Smooth muscle cell (in vitro differentiated cells): ENCODE data around the gene ECI1. TPM values are rescaled to one million over a fixed set of nuclear protein-coding genes. Genes with fewer than 3 reads are reported as not detected.

Source experiments
- DNase-seq: peaks from one replicate; lab custom pipeline; 2025; ENCODE audit not compliant: unreplicated experiment; lab: John Stamatoyannopoulos, UW
- H2AFZ ChIP-seq: fragments of 200-600 bp; sonication (generic); 2 replicates; pipeline ENCODE4 v1.6.0; 2016; ENCODE audit warnings: antibody characterized with exemption, low read depth, mild to moderate bottlenecking
- H3F3A ChIP-seq: fragments of 200-600 bp; sonication (generic); 2 replicates; pipeline ENCODE4 v1.6.0; 2017; ENCODE audit warnings: antibody characterized with exemption, low read depth
- H3K27ac ChIP-seq: fragments of 200-600 bp; sonication (generic); 2 replicates; pipeline ENCODE4 v1.5.1; 2016; ENCODE audit warnings: low read depth, mild to moderate bottlenecking
- H3K27me3 ChIP-seq: fragments of 200-600 bp; sonication (generic); 2 replicates; pipeline ENCODE4 v1.6.1; 2016; ENCODE audit warnings: low read depth, mild to moderate bottlenecking
- H3K36me3 ChIP-seq: fragments of 200-600 bp; sonication (generic); 2 replicates; pipeline ENCODE4 v1.5.1; 2016; ENCODE audit warnings: low read depth
- H3K4me1 ChIP-seq: fragments of 200-600 bp; sonication (generic); 2 replicates; pipeline ENCODE4 v1.5.1; 2016; ENCODE audit warnings: low read depth
- H3K4me2 ChIP-seq: fragments of 200-600 bp; sonication (generic); 2 replicates; pipeline ENCODE4 v1.6.0; 2016; ENCODE audit warnings: mild to moderate bottlenecking
- H3K4me3 ChIP-seq: fragments of 200-600 bp; sonication (generic); 2 replicates; pipeline ENCODE4 v1.5.1; 2016; ENCODE audit warnings: mild to moderate bottlenecking
- H3K79me2 ChIP-seq: fragments of 200-600 bp; sonication (generic); 2 replicates; pipeline ENCODE4 v1.6.0; 2016; ENCODE audit warnings: low read depth, mild to moderate bottlenecking
- H3K9ac ChIP-seq: fragments of 200-600 bp; sonication (generic); 2 replicates; pipeline ENCODE4 v1.6.0; 2016; ENCODE audit warnings: low read depth
- H3K9me3 ChIP-seq: fragments of 200-600 bp; sonication (generic); replicated peaks from 2 replicates; pipeline ENCODE4 v1.5.1; 2016; ENCODE audit warnings: low read depth
- H4K20me1 ChIP-seq: fragments of 200-600 bp; sonication (generic); 2 replicates; pipeline ENCODE4 v1.6.0; 2016; ENCODE audit warnings: low read depth
- CTCF ChIP-seq: fragments of 200-600 bp; sonication (generic); IDR thresholded peaks from 2 replicates; pipeline ENCODE4 v1.5.1; 2017; ENCODE audit warnings: borderline replicate concordance, mild to moderate bottlenecking, antibody characterized with exemption; ENCODE audit not compliant: insufficient read depth, poor library complexity, severe bottlenecking
- WGBS: methylation state at CpG from one replicate; pipeline ENCODE4 v1.1.7; 2016; ENCODE audit warnings: low lambda C conversion rate; 5-methylcytosine and 5-hydroxymethylcytosine counted together
- polyA plus RNA-seq: library from polyadenylated mRNA; unstranded; fragments of >200 nt; fragmentation: Nextera tagmentation; extraction: Ambion mirVana; gene quantifications from 2 replicates; pipeline ENCODE4 v1.2.1, GENCODE V29; 2016
- total RNA-seq: library from RNA; depleted of rRNA; stranded (reverse); fragments of >200 nt; gene quantifications from 2 replicates; pipeline ENCODE4 v1.2.3, GENCODE V29; 2014

The ECI1 gene
- total and polyA plus RNA-seq, 2 experiments from 2014 or later = 45.7 to 86.9 TPM

DNA sequence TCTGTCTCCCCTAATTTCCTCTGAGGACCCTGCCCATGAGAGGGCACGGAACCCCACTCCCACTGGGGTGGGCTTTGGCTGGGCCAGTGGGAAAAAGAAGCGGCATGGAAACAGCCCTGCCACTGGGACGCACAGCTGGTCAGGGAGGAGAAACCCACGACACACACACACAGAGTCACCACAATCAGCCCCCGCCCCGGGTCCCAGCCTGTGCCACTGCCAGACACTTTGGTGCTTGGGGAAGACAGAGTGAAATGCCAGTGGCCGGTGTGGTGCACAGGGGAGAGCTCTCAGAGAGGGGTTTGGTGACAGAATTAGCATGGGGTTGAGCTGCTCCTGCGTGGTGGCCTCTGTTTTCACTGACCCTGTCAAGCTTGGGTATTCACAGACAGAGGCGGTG lies 47.2 kb upstream of the ECI1 start:
- H3K79me2 ChIP-seq = no peaks in the 10 kb centered on the region
- no peak for TF ChIP-seq CTCF
- H3K9ac ChIP-seq = no peak overlapping the region
- H3F3A ChIP-seq = no peaks in the 10 kb centered on the region
- H3K4me1 ChIP-seq = no peaks in the 10 kb centered on the region
- 93% methylated on average over 9 of the region's 9 CpGs for WGBS
- no peak overlapping the region for H3K27ac ChIP-seq
- no peaks in the 10 kb centered on the region for H3K27me3 ChIP-seq
- no peaks in the 10 kb centered on the region for H3K36me3 ChIP-seq
- H4K20me1 ChIP-seq = no peaks in the 10 kb centered on the region
- DNase-seq = no peak
- H3K4me2 ChIP-seq = no peak overlapping the region
- H3K4me3 ChIP-seq = no peak overlapping the region
- no peak overlapping the region for H2AFZ ChIP-seq
- no peaks in the 10 kb centered on the region for H3K9me3 ChIP-seq

GRCh38 chr16:2297506-2297860 lies 46.1 kb upstream of the ECI1 start:
- Histone ChIP-seq H3K36me3 (no peaks in the 10 kb centered on the region), H3K79me2 (no peaks in the 10 kb centered on the region), H3K4me1 (no peaks in the 10 kb centered on the region), H3K9me3 (no peaks in the 10 kb centered on the region), H3K4me2 (no peak overlapping the region), H2AFZ (no peak overlapping the region), H3K9ac (no peak overlapping the region), H3K27me3 (no peaks in the 10 kb centered on the region), H3K27ac (no peak overlapping the region), H4K20me1 (no peaks in the 10 kb centered on the region), H3K4me3 (no peak overlapping the region), H3F3A (no peaks in the 10 kb centered on the region)
- DNase-seq = no peak
- TF ChIP-seq CTCF = no peak
- 98% methylated on average over 21 of the region's 22 CpGs for WGBS

DNA sequence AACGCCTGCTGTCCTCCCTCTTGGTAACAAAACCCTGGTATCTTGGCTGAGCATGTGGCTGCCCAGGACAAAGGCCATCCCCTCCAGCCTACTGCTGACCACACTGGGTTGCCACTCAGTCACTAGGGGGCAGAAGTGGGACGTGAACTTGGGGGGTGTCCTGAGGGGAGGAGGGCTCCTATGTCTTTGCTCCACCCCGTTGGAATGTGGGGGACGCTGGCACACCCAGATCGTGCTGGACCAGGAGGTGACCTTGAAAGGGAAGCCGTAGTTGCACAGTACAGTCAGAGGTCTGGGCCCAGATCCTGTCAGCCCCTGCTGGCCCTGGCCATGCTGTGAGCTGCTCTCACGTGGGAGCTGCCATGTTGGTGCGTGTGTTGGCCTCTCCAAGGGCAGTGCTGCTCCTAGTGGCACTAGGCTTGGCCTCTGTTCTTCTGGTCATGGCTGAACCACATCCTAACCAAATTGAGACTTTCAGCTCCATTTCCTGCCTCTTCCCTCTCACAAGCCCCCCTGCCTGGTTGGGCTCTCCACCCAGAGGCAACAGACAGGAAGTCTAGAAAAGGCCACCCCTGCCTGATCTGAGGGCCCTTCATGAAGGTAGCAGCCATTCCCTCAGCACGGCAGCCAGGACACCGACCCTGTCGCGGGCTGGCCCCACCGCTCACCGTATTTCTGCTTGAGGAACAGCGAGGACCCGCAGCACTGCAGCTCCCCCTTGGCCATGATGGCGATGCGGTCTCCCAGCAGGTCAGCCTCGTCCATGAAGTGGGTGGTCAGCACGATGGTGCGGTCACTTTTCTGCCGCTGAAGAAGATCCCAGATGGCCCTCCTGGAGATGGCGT lies 45.5 kb upstream of the ECI1 start:
- no peaks in the 10 kb centered on the region for H3K27me3 ChIP-seq
- H3F3A ChIP-seq = no peaks in the 10 kb centered on the region
- H3K4me2 ChIP-seq = no peak overlapping the region
- no peak overlapping the region for H3K4me3 ChIP-seq
- H2AFZ ChIP-seq = no peak overlapping the region
- peak; percentile 22 for TF ChIP-seq CTCF
- H3K27ac ChIP-seq = no peak overlapping the region
- H3K79me2 ChIP-seq = no peaks in the 10 kb centered on the region
- no peak for DNase-seq
- H4K20me1 ChIP-seq = no peaks in the 10 kb centered on the region
- H3K36me3 ChIP-seq = no peaks in the 10 kb centered on the region
- no peaks in the 10 kb centered on the region for H3K4me1 ChIP-seq
- H3K9me3 ChIP-seq = no peaks in the 10 kb centered on the region
- WGBS = 93% methylated on average over 23 of the region's 23 CpGs
- H3K9ac ChIP-seq = no peak overlapping the region

DNA sequence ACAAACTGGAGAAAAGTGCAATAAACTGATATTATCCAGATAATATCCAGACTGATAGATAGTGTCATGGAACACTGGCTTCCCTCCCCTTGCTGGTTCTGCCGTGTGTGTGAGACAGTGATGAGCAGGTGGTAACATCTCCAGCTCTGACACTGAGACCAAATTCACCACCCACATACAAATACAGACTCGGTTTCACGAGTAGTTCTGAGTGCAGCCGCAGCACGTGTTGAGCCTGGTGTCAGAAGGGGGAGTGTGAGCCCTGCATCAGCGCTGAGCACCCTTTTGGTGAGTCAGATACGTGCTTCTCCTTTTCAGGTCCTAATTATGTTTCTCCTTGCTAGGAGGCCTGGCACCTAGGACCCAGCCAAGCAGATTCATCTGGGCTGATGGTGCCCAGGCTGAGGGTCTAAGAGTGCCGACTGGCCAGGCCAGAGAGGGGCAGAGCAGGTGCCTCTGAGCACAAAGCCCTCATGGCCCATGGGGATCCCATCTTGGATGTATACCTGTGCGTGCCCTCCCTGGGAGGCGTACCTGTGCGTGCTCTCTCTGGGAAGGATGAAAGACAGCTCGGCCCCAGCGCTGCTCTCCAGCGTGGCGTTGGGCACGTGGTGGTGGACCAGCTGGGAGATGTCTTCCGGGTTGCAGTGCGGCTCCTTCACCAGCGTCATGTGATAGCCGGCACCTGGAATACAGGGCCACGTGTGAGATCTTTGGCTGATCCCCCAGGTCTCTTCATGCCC lies 43.8 kb upstream of the ECI1 start:
- Histone ChIP-seq H3K9me3 (no peaks in the 10 kb centered on the region), H4K20me1 (no peaks in the 10 kb centered on the region), H3K4me2 (no peak overlapping the region), H3K4me1 (no peaks in the 10 kb centered on the region), H3K4me3 (no peak overlapping the region), H3K79me2 (no peaks in the 10 kb centered on the region), H3K27me3 (no peaks in the 10 kb centered on the region), H3F3A (no peaks in the 10 kb centered on the region), H3K36me3 (no peaks in the 10 kb centered on the region), H2AFZ (no peak overlapping the region), H3K9ac (no peak overlapping the region), H3K27ac (no peak overlapping the region)
- WGBS = 87% methylated on average over 21 of the region's 21 CpGs
- DNase-seq = no peak
- no peak for TF ChIP-seq CTCF
